Fibroblast of lung (primary cell): ENCODE data around the gene CHEK2. TPM values are rescaled to one million over a fixed set of nuclear protein-coding genes. Genes with fewer than 3 reads are reported as not detected.

Source experiments
- DNase-seq, 2 donors: peaks; one replicate each; pipeline versions ENCODE4 v3.0.0 to v3.0.0-alpha.2; 2010; ENCODE audit warnings: low read depth in 2 of 2
- H2AFZ ChIP-seq: 2 replicates; pipeline ENCODE4 v1.5.1; 2012; ENCODE audit warnings: low read length, control low read depth, inconsistent platforms
- H3K27ac ChIP-seq: 2 replicates; pipeline ENCODE4 v1.5.1; 2011; ENCODE audit warnings: low read length, control low read depth; ENCODE audit not compliant: insufficient read depth
- H3K27me3 ChIP-seq: 2 replicates; pipeline ENCODE4 v1.5.1; 2011; ENCODE audit warnings: mild to moderate bottlenecking, low read length; ENCODE audit not compliant: control insufficient read depth, insufficient read depth
- H3K36me3 ChIP-seq: 2 replicates; pipeline ENCODE4 v1.5.1; 2011; ENCODE audit warnings: low read length; ENCODE audit not compliant: control insufficient read depth, insufficient read depth
- H3K4me1 ChIP-seq: 2 replicates; pipeline ENCODE4 v1.5.1; 2011; ENCODE audit warnings: low read length; ENCODE audit not compliant: control insufficient read depth, insufficient read depth; ENCODE audit errors: extremely low read depth
- H3K4me2 ChIP-seq: 2 replicates; pipeline ENCODE4 v1.5.1; 2011; ENCODE audit warnings: low read length, control low read depth; ENCODE audit not compliant: insufficient read depth; ENCODE audit errors: extremely low read depth
- H3K4me3 ChIP-seq, 4 experiments: fragments of 200-600 bp in 1 of 4; sonication (generic) in 1 of 4; replicated peaks in 1 of 4; 2 replicates each; pipeline ENCODE4 v1.5.1; 2011 to 2016; ENCODE audit warnings: low read length in 4 of 4, low read depth in 3 of 4, mild to moderate bottlenecking in 3 of 4, control low read depth in 2 of 4, inconsistent platforms in 1 of 4, mixed read lengths in 1 of 4; ENCODE audit not compliant: insufficient read depth in 1 of 4; ENCODE audit errors: control extremely low read depth in 1 of 4
- H3K79me2 ChIP-seq: 2 replicates; pipeline ENCODE4 v1.5.1; 2012; ENCODE audit warnings: mild to moderate bottlenecking, low read length, inconsistent platforms; ENCODE audit not compliant: control insufficient read depth, insufficient read depth
- H3K9ac ChIP-seq: 2 replicates; pipeline ENCODE4 v1.5.1; 2011; ENCODE audit warnings: mild to moderate bottlenecking, low read length, control low read depth; ENCODE audit not compliant: insufficient read depth
- H3K9me3 ChIP-seq: 2 replicates; pipeline ENCODE4 v1.5.1; 2012; ENCODE audit warnings: low read depth, low read length; ENCODE audit not compliant: control insufficient read depth, insufficient read depth
- H4K20me1 ChIP-seq: 2 replicates; pipeline ENCODE4 v1.5.1; 2011; ENCODE audit warnings: low read length; ENCODE audit not compliant: control insufficient read depth, insufficient read depth; ENCODE audit errors: extremely low read depth
- EZH2 ChIP-seq: IDR thresholded peaks from 2 replicates; pipeline ENCODE4 v1.5.1; 2012; ENCODE audit warnings: low read length, control low read depth, mild to moderate bottlenecking; ENCODE audit errors: missing control alignments
- polyA plus RNA-seq, 2 donors: library from polyadenylated mRNA; depleted of rRNA in 1 of 2; stranded (reverse) in 1 of 2; unstranded in 1 of 2; fragments of >200 nt; gene quantifications; 2 replicates each; pipeline ENCODE4 v1.2.1, GENCODE V29; 2011 to 2012; ENCODE audit warnings: missing spikeins in 1 of 2
- total RNA-seq: library from RNA; depleted of rRNA; stranded (reverse); fragments of >200 nt; gene quantifications from 2 replicates; pipeline ENCODE4 v1.2.1, GENCODE V29; 2014
- TF ChIP-seq, protein P1 (sequence below), 2 donors: IDR thresholded peaks in 1 of 2; conservative IDR thresholded peaks in 1 of 2; 1 replicate in 1 of 2; 2 replicates in 1 of 2; pipeline ENCODE4 v1.5.1; 2011 to 2012; ENCODE audit warnings: low read length in 2 of 2, control low read depth in 1 of 2, inconsistent platforms in 1 of 2, low read depth in 1 of 2, mild to moderate bottlenecking in 1 of 2

Gene CHEK2
- total and polyA plus RNA-seq, 2 donors (not counting 1 experiment from before 2014, with no cell fraction given): 14.5 to 17.4 TPM

DNA sequence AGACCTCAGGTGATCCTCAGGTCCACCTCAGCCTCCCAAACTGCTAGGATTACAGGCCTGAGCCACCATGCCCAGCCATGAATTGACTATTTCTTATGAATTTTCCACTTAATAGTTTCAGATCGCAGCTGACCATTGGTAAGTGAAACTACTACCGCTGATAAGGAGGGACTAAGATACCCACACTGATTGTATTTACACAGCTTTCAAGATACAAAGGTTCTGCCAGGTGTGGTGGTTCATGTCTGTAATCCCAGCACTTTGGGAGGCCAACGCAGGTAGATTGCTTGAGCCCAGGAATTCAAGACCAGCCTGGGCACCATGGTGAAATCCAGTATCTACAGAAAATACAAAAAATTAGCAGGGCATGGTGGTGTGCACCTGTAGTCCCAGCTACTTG is 3.9 kb downstream of the CHEK2 start:
- DNase-seq: no peak
- Histone ChIP-seq H3K79me2 (peaks cover 4% of the 10 kb centered on the region), H3K4me3 (no peak overlapping the region), H3K4me1 (no peaks in the 10 kb centered on the region), H3K27me3 (no peaks in the 10 kb centered on the region), H3K27ac (no peak overlapping the region), H3K9me3 (no peaks in the 10 kb centered on the region), H3K9ac (no peak overlapping the region), H3K36me3 (no peaks in the 10 kb centered on the region), H3K4me2 (no peak overlapping the region), H4K20me1 (no peaks in the 10 kb centered on the region), H2AFZ (no peak overlapping the region)
- TF ChIP-seq, protein P1, sequence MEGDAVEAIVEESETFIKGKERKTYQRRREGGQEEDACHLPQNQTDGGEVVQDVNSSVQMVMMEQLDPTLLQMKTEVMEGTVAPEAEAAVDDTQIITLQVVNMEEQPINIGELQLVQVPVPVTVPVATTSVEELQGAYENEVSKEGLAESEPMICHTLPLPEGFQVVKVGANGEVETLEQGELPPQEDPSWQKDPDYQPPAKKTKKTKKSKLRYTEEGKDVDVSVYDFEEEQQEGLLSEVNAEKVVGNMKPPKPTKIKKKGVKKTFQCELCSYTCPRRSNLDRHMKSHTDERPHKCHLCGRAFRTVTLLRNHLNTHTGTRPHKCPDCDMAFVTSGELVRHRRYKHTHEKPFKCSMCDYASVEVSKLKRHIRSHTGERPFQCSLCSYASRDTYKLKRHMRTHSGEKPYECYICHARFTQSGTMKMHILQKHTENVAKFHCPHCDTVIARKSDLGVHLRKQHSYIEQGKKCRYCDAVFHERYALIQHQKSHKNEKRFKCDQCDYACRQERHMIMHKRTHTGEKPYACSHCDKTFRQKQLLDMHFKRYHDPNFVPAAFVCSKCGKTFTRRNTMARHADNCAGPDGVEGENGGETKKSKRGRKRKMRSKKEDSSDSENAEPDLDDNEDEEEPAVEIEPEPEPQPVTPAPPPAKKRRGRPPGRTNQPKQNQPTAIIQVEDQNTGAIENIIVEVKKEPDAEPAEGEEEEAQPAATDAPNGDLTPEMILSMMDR (conservative IDR thresholded peaks at IDR 0.05 in 1 of 2, IDR thresholded peaks at IDR 0.05 in 1 of 2; ENCODE audit: low read depth in 1 of 2, low read length in 2 of 2): no peak
- no peak for TF ChIP-seq EZH2

DNA sequence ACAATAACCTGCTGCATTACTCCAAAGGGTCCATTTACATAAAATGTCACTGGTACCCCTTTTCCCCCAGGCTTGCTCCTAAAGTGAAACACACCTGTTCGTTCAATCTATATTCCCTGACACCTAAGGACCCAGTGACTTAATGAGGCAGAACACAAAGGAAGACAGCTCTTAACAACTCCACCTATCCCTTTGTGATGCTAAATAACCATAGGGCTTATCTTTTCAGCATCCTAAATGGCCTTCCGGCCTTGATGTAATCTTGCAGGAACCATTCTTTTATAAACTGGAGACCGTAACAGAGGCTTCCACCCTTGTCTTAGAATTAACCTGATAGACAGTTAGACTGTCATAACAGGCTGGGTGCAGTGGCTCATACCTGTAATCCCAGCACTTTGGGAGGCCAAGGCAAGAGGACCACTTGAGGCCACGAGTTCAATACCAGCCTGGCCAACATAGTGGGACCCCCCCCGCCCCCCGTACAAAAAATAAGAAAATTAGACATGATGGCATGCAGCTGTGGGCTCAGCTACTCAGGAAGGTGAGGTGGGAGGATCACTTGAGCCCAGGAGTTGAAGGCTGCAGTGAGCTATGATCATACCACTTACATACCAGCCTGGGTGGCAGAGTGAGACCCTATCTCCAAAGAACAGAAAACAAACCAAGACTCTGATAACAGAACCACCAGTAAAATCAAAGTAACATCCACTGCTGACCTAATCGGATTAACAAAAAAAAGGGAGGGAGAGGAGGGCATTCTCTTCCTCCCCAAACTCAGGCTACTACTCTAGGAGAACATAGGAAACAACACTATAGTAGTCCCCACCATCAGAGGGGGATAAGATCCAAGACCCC is 5.1 kb downstream of the CHEK2 start:
- H3K27me3 ChIP-seq: no peaks in the 10 kb centered on the region
- no peak overlapping the region for H3K4me3 ChIP-seq
- peaks cover 2% of the 10 kb centered on the region for H3K79me2 ChIP-seq
- no peaks in the 10 kb centered on the region for H3K9me3 ChIP-seq
- no peak for DNase-seq
- no peaks in the 10 kb centered on the region for H3K4me1 ChIP-seq
- no peak overlapping the region for H3K9ac ChIP-seq
- no peak overlapping the region for H2AFZ ChIP-seq
- no peaks in the 10 kb centered on the region for H4K20me1 ChIP-seq
- no peak overlapping the region for H3K4me2 ChIP-seq
- no peaks in the 10 kb centered on the region for H3K36me3 ChIP-seq
- TF ChIP-seq, protein P1 (conservative IDR thresholded peaks at IDR 0.05 in 1 of 2, IDR thresholded peaks at IDR 0.05 in 1 of 2; ENCODE audit: low read depth in 1 of 2, low read length in 2 of 2): no peak
- TF ChIP-seq EZH2: no peak
- no peak overlapping the region for H3K27ac ChIP-seq

DNA sequence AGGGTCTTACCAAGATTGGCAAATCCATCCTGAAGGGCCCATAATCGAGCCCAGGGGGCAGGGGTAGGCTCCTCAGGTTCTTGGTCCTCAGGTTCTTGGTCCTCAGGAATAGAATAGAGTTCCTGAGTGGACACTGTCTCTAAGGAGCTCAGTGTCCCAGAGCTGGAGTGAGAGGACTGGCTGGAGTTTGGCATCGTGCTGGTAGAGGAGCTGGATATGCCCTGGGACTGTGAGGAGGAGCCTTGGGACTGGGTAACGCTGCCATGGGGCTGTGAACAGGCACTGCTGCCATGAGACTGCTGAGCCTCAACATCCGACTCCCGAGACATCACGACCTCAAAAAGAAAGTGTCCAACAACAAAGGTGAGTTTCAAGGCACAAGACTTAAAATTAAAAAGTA is 7.2 kb downstream of the CHEK2 start:
- H3K36me3 ChIP-seq: no peaks in the 10 kb centered on the region
- H4K20me1 ChIP-seq: no peaks in the 10 kb centered on the region
- no peak overlapping the region for H3K4me3 ChIP-seq
- no peak overlapping the region for H3K9ac ChIP-seq
- H3K79me2 ChIP-seq: peaks cover 2% of the 10 kb centered on the region
- DNase-seq: no peak
- no peak overlapping the region for H3K27ac ChIP-seq
- TF ChIP-seq, protein P1 (conservative IDR thresholded peaks at IDR 0.05 in 1 of 2, IDR thresholded peaks at IDR 0.05 in 1 of 2; ENCODE audit: low read depth in 1 of 2, low read length in 2 of 2): no peak
- TF ChIP-seq EZH2: no peak
- no peaks in the 10 kb centered on the region for H3K9me3 ChIP-seq
- H2AFZ ChIP-seq: no peak overlapping the region
- no peaks in the 10 kb centered on the region for H3K4me1 ChIP-seq
- H3K27me3 ChIP-seq: no peaks in the 10 kb centered on the region
- H3K4me2 ChIP-seq: no peak overlapping the region
